Kidney epithelial cell (primary cell): ENCODE results near the gene CTNNA3. TPM values are rescaled to one million over a fixed set of nuclear protein-coding genes. Genes with fewer than 3 reads are reported as not detected.

Source experiments
- DNase-seq: peaks from one replicate; pipeline ENCODE4 v3.0.0-alpha.2; 2010; ENCODE audit warnings: low read depth
- H3K27me3 ChIP-seq: 2 replicates; pipeline ENCODE4 v1.6.0; 2011; ENCODE audit warnings: low read length; ENCODE audit not compliant: control insufficient read depth, insufficient read depth
- H3K36me3 ChIP-seq: 2 replicates; pipeline ENCODE4 v1.5.1; 2011; ENCODE audit warnings: low read length; ENCODE audit not compliant: control insufficient read depth, insufficient read depth
- H3K4me3 ChIP-seq: 2 replicates; pipeline ENCODE4 v1.5.1; 2011; ENCODE audit warnings: low read depth, mild to moderate bottlenecking, control low read depth, low read length
- CTCF ChIP-seq: IDR thresholded peaks from 2 replicates; pipeline ENCODE4 v1.5.1; 2011; ENCODE audit warnings: mild to moderate bottlenecking, moderate library complexity, low read length, control low read depth, inconsistent platforms; ENCODE audit not compliant: insufficient read depth, poor library complexity, severe bottlenecking
- total RNA-seq: library from RNA; depleted of rRNA; stranded (reverse); fragments of >200 nt; gene quantifications from 2 replicates; pipeline ENCODE4 v1.2.3, GENCODE V29; 2015

Gene CTNNA3
- total RNA-seq, 1 donor from 2014 or later = 0.79 TPM

- DNase-seq = peak; percentile 21
- TF ChIP-seq CTCF = no peak
- no peaks in the 10 kb centered on the region for H3K27me3 ChIP-seq
Measured at GRCh38 chr10:67114945-67115344, 581.0 kb downstream of the CTNNA3 start.

GRCh38 chr10:67112765-67113164, 583.2 kb downstream of the CTNNA3 start:
- DNase-seq = no peak
- H3K27me3 ChIP-seq = no peaks in the 10 kb centered on the region
- no peak for TF ChIP-seq CTCF
- no peaks in the 10 kb centered on the region for H3K36me3 ChIP-seq
- no peak overlapping the region for H3K4me3 ChIP-seq

More at GRCh38 chr10:67114945-67115344, 581.0 kb downstream of the CTNNA3 start:
- no peak overlapping the region for H3K4me3 ChIP-seq
- no peaks in the 10 kb centered on the region for H3K36me3 ChIP-seq

- Histone ChIP-seq H3K4me3 (no peak overlapping the region), H3K27me3 (no peaks in the 10 kb centered on the region), H3K36me3 (no peaks in the 10 kb centered on the region)
- no peak for TF ChIP-seq CTCF
- DNase-seq = no peak
Measured at GRCh38 chr10:67110286-67110685, 585.7 kb downstream of the CTNNA3 start.

- no peaks in the 10 kb centered on the region for H3K27me3 ChIP-seq
- no peak for DNase-seq
- H3K36me3 ChIP-seq = no peaks in the 10 kb centered on the region
- H3K4me3 ChIP-seq = no peak overlapping the region
- no peak for TF ChIP-seq CTCF
Measured at GRCh38 chr10:67107670-67108069, 588.3 kb downstream of the CTNNA3 start.

- TF ChIP-seq CTCF = no peak
- no peak overlapping the region for H3K4me3 ChIP-seq
- DNase-seq = no peak
- no peaks in the 10 kb centered on the region for H3K27me3 ChIP-seq
- no peaks in the 10 kb centered on the region for H3K36me3 ChIP-seq
Measured at GRCh38 chr10:67100951-67101350, 595.0 kb downstream of the CTNNA3 start.

GRCh38 chr10:67098461-67098860, 597.5 kb downstream of the CTNNA3 start:
- no peak for TF ChIP-seq CTCF
- no peaks in the 10 kb centered on the region for H3K27me3 ChIP-seq
- no peak overlapping the region for H3K4me3 ChIP-seq
- no peak for DNase-seq
- H3K36me3 ChIP-seq = no peaks in the 10 kb centered on the region
